PC-9 (cell line): ENCODE data around the gene TIAM2.

Experiments used
- CTCF ChIP-seq: fragments of 200-600 bp; sonication (generic); conservative IDR thresholded peaks from 2 replicates; pipeline ENCODE4 v1.6.1; 2017; ENCODE audit warnings: mixed run types, antibody characterized with exemption, mild to moderate bottlenecking, moderate library complexity
- EZH2 ChIP-seq: fragments of 200-600 bp; sonication (generic); IDR thresholded peaks from 2 replicates; pipeline ENCODE4 v1.8.0; 2017; ENCODE audit warnings: antibody characterized with exemption, low read depth

- TF ChIP-seq CTCF (no peak), EZH2 (no peak)
These were observed 127.3 kb downstream of the TIAM2 start for GRCh38 chr6:155122199-155122950.
